ENCODE results near the gene ABCB8.
"Not testable (repeated sequence)": the region's sequence is repeated elsewhere in the genome, so short reads cannot be mapped to it uniquely, and the experiment has no call there.

ABCB8 gene

GRCh38 chr7:151035026-151035717 lies 6.9 kb downstream of the ABCB8 start:
- DNase-seq (ENCODE audit: low read depth, low spot score): no peak

- DNase-seq (ENCODE audit: low read depth, low spot score): no peak
Measured at GRCh38 chr7:151035902-151036301, 7.7 kb downstream of the ABCB8 start.

- DNase-seq (ENCODE audit: low read depth, low spot score): no peak
Measured at GRCh38 chr7:151038951-151039849, 10.9 kb downstream of the ABCB8 start.

GRCh38 chr7:151039850-151040548 lies 11.7 kb downstream of the ABCB8 start:
- no peak for DNase-seq (ENCODE audit: low read depth, low spot score)

GRCh38 chr7:151040616-151041375 lies 12.5 kb downstream of the ABCB8 start:
- DNase-seq (ENCODE audit: low read depth, low spot score): no peak

GRCh38 chr7:151043449-151043848 lies 15.2 kb downstream of the ABCB8 start:
- not testable (repeated sequence) for DNase-seq (ENCODE audit: low read depth, low spot score)

GRCh38 chr7:151043959-151044358 lies 15.7 kb downstream of the ABCB8 start:
- DNase-seq (ENCODE audit: low read depth, low spot score): no peak

- DNase-seq (ENCODE audit: low read depth, low spot score): no peak
Measured at GRCh38 chr7:151045262-151045661, 17.0 kb downstream of the ABCB8 start.

- no peak for DNase-seq (ENCODE audit: low read depth, low spot score)
Measured at GRCh38 chr7:151045967-151046366, 17.7 kb downstream of the ABCB8 start.

GRCh38 chr7:151046603-151047573 lies 18.6 kb downstream of the ABCB8 start:
- DNase-seq (ENCODE audit: low read depth, low spot score): no peak

GRCh38 chr7:151047976-151048815 lies 19.9 kb downstream of the ABCB8 start, which contains the start of gene ASIC3:
ASIC3 (plus strand) TSS chr7:151048531; CDS start chr7:151048886, 355 bp downstream.
- DNase-seq (ENCODE audit: low read depth, low spot score): no peak

GRCh38 chr7:151048911-151049463 lies 20.7 kb downstream of the ABCB8 start:
- DNase-seq (ENCODE audit: low read depth, low spot score): no peak

GRCh38 chr7:151051108-151051507 lies 22.9 kb downstream of the ABCB8 start:
- DNase-seq (ENCODE audit: low read depth, low spot score): no peak

GRCh38 chr7:151053096-151053495 lies 24.8 kb downstream of the ABCB8 start:
- DNase-seq (ENCODE audit: low read depth, low spot score): no peak

- DNase-seq (ENCODE audit: low read depth, low spot score): no peak
Measured at GRCh38 chr7:151053751-151054150, 25.5 kb downstream of the ABCB8 start.

- DNase-seq (ENCODE audit: low read depth, low spot score): no peak
Measured at GRCh38 chr7:151056283-151056665, 28.0 kb downstream of the ABCB8 start.

- DNase-seq (ENCODE audit: low read depth, low spot score): no peak
Measured at GRCh38 chr7:151056666-151057505, 28.6 kb downstream of the ABCB8 start.

GRCh38 chr7:151057506-151057988 lies 29.3 kb downstream of the ABCB8 start, which contains the start of gene CDK5:
CDK5 (minus strand) TSS chr7:151057897; CDS start chr7:151057848, 49 bp downstream.
- no peak for DNase-seq (ENCODE audit: low read depth, low spot score)

Measured in activated CD4-positive, CD25-positive, alpha-beta regulatory T cell treated with anti-CD3 and anti-CD28 coated beads, Interleukin-2, amount 50 U/mL, for 16 hours (primary cell).